ENCODE measurements around the gene PDGFA.
A peak's percentile ranks its signal among the peaks of the same experiment; 100 is the strongest.

The PDGFA gene

DNA sequence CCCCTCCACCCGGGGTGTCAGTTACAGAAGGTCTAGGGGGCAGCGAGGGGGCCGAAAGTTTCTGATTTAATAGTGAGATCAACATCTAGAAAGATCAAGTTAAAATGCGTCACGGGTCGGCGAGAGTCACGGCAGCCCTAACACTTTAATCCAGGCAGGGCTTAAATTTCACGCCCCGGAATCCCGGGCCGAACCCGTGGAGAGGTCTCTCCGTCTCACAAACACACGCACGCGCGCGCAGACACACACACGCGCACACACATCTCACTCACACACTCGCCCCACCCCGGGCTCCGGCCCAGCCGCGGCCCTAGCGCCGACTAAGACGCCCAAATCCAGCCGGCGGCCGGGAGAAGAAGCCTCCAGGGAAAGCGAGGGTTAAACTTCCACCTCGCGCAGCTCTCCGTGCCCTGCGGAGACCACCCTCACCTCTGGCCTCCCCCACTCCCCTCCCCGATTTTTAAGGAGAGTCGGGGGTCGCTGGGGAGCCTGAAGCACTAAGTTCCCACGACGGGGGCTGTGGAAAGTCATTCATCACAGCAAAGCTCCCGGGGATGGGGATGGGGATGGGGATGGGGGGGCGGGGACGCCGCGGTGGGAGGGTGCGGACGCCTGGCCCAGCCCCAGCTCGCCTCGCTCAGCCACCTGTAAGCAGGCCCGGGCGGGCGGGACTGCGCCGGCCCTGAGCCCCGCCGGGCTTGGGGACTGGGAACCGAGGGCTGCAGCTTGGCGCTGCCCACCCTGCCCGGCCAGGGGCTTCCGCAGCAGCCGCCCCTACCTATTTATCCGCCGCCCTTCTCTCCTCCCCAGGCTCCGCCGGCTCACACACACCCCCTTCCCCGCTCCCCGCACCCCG is 1.6 kb downstream of the PDGFA start:
- Histone ChIP-seq H3K27ac (peak overlapping the region; percentile 53), H3K27me3 (replicated peaks) (peaks cover 6% of the 10 kb centered on the region), H3K36me3 (replicated peaks) (no peaks in the 10 kb centered on the region), H3K4me3 (ENCODE audit: low read depth, low read length) (peak overlapping the region; percentile 74)
- peak; percentile 52 for DNase-seq
- in situ Hi-C loops (cut with HindIII; ENCODE audit: low pct_ligation_motif_present, low sequenced_read_pairs), result no loop called here
- TF ChIP-seq, protein P1, sequence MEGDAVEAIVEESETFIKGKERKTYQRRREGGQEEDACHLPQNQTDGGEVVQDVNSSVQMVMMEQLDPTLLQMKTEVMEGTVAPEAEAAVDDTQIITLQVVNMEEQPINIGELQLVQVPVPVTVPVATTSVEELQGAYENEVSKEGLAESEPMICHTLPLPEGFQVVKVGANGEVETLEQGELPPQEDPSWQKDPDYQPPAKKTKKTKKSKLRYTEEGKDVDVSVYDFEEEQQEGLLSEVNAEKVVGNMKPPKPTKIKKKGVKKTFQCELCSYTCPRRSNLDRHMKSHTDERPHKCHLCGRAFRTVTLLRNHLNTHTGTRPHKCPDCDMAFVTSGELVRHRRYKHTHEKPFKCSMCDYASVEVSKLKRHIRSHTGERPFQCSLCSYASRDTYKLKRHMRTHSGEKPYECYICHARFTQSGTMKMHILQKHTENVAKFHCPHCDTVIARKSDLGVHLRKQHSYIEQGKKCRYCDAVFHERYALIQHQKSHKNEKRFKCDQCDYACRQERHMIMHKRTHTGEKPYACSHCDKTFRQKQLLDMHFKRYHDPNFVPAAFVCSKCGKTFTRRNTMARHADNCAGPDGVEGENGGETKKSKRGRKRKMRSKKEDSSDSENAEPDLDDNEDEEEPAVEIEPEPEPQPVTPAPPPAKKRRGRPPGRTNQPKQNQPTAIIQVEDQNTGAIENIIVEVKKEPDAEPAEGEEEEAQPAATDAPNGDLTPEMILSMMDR (IDR thresholded peaks at IDR 0.05; ENCODE audit: low read depth, low read length, missing control alignments), result no peak

DNA sequence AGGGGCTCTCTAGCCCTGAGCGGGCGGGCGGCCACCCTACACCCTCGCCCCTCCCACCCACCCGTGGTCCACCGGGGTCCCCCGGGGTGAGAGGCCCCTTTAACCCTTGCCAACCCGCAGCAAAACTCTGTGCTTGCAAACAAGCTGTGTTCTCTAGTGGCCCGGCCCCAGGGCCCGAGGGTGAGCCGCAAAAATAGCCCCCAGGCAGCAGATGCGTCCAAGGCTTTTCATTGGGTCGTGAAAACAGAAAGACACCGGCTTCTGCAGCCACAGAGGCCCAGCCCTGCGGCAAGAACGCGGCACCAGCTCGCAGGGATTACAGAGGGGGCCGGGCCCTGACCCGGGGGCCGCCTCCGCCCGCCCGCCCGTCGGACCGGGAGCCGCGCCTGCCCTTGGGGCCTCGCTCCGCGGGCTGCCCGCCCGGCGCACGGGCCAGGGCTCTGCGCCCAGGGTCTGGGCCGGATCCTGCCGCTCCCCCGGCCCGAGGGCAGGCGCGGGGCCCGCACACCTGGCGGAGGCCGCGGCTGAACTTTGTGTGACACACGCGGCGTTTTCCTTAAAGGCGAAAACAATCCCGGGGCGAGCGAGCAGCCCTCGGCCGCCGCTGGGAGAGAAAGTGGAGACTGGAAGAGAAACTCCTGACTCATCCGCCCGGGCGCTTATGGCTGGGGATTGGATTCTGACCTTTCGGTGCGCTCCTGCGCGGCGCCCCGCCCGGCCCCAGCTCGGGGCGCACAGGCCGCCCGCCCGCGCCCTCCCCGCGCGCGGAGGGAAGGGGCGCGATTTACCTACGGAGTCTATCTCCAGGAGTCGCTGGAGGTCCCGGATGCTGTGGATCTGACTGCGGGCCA is 2.8 kb downstream of the PDGFA start:
- H3K27me3 ChIP-seq (replicated peaks), result peaks cover 4% of the 10 kb centered on the region
- DNase-seq, result peak; percentile 71

DNA sequence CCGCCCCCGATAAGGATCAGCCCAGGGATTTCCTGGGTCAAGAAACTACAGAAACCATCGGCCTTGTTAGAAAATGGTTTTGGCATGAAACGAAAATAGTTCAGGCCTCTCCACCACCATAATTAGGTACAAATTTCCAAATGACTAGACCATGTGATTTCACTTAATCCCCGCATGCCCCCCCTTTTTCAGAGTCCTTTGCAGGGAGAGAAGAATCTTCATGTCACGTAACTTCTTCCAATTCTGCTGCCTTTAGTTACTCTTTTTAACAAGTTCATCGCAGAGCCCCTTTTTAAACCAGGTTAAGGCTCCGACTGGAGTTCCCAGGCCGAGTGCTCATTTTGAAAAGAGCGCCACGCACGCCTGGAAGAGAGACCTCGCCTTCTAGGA is 3.4 kb downstream of the PDGFA start:
- Histone ChIP-seq H3K36me3 (replicated peaks) (peaks cover 11% of the 10 kb centered on the region), H3K27me3 (replicated peaks) (peaks cover 1% of the 10 kb centered on the region), H3K27ac (no peak overlapping the region), H3K4me3 (ENCODE audit: low read depth, low read length) (peak overlapping the region; percentile 74)
- TF ChIP-seq, protein P1 (IDR thresholded peaks at IDR 0.05; ENCODE audit: low read depth, low read length, missing control alignments), result no peak
- DNase-seq, result no peak
- in situ Hi-C loops (cut with HindIII; ENCODE audit: low pct_ligation_motif_present, low sequenced_read_pairs), result no loop called here

More for the DNA sequence above, 2.8 kb downstream of the PDGFA start:
- TF ChIP-seq, protein P1 (IDR thresholded peaks at IDR 0.05; ENCODE audit: low read depth, low read length, missing control alignments), result no peak
- in situ Hi-C loops (cut with HindIII; ENCODE audit: low pct_ligation_motif_present, low sequenced_read_pairs), result no loop called here
- Histone ChIP-seq H3K27ac (peak overlapping the region; percentile 69), H3K36me3 (replicated peaks) (peaks cover 6% of the 10 kb centered on the region), H3K4me3 (ENCODE audit: low read depth, low read length) (peak overlapping the region; percentile 74)

DNA sequence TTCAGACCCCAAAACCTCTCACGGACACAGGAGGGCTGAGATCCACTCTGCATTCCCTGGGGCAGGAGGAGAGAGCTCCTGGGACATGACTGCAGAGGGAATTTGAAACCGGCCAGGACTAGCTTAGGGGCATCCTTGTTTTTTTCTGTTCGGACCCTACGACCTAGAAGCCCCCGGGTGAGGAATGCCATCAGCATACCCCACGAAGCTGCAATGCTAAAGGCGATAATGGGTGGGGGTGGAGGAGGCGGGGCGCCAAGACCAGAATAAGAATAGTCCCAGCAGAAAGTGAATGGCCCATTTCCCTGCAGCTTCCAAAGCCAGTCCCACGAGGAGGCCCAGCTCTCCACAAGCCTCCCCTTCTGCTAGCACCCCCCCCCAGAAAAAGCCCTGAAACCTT is 4.0 kb downstream of the PDGFA start:
- Histone ChIP-seq H3K27ac (no peak overlapping the region), H3K36me3 (replicated peaks) (peaks cover 11% of the 10 kb centered on the region), H3K27me3 (replicated peaks) (no peaks in the 10 kb centered on the region), H3K4me3 (ENCODE audit: low read depth, low read length) (peak overlapping the region; percentile 2)
- in situ Hi-C loops (cut with HindIII; ENCODE audit: low pct_ligation_motif_present, low sequenced_read_pairs), result no loop called here
- TF ChIP-seq, protein P1 (IDR thresholded peaks at IDR 0.05; ENCODE audit: low read depth, low read length, missing control alignments), result no peak
- no peak for DNase-seq

DNA sequence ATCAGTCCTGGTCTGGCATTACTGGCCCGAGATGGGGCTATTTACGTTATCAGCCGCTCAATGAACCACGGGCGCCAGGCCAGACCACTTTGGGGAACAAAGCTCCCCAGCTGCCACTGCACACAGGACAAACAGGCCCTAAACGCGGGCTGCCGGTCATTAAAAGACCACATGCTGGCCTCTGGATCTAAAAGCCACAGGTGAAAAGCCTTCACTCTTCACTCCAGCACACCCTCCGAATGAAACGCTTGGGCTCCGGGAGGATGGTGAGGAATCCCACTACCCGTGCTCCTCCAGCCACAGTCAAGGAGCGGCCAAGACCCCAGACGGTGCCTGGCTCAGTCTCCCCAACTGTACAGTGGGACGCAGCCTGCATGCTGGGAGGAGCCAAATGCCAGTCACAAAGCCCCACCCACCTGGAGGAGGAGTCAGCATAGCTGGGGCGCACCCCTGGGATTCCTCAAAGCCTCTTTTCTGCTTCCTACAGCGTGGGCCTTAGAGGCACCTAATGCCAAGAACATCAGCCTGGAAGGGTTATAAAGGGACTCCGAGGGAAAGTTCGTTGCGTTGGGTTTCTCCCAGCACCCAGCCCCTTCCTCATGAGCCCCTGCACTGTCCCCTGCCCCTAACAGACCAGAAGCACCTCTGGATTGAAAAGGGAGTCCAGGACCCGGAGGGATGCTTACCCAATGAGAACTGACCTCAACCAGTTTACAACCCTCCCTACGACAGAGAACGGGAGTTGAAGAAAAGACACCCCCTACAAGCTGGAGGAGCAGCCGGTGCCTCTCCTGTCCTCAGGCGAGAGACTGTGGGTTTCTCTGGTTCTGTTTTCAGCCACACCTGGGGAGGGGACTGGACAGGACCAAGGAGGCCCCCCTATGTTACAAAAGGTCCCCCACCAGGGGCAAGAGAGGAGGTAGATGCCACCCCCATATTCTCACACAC is 4.7 kb downstream of the PDGFA start:
- H3K27me3 ChIP-seq (replicated peaks), result no peaks in the 10 kb centered on the region
- in situ Hi-C loops (cut with HindIII; ENCODE audit: low pct_ligation_motif_present, low sequenced_read_pairs), result no loop called here

More for the DNA sequence above, 4.7 kb downstream of the PDGFA start:
- TF ChIP-seq, protein P1 (IDR thresholded peaks at IDR 0.05; ENCODE audit: low read depth, low read length, missing control alignments), result no peak
- Histone ChIP-seq H3K27ac (peak overlapping the region; percentile 73), H3K4me3 (ENCODE audit: low read depth, low read length) (peak overlapping the region; percentile 20), H3K36me3 (replicated peaks) (peaks cover 14% of the 10 kb centered on the region)
- DNase-seq, result peak; percentile 57

Measured in brain microvascular endothelial cell (primary cell).